HL-60 (cell line): ENCODE measurements around the gene SLC2A13.

ENCODE experiments used
- CTCF ChIP-seq: IDR thresholded peaks from one replicate; pipeline ENCODE4 v1.5.1; 2011; ENCODE audit warnings: low read length, control low read depth, inconsistent platforms; ENCODE audit not compliant: insufficient read depth
- POLR2AphosphoS5 ChIP-seq: IDR thresholded peaks from 2 replicates; pipeline ENCODE4 v1.6.1; 2012; ENCODE audit warnings: low read depth
- SPI1 ChIP-seq: IDR thresholded peaks from 2 replicates; pipeline ENCODE4 v1.6.1; 2012; ENCODE audit warnings: low read depth, mild to moderate bottlenecking, borderline replicate concordance
- TF ChIP-seq, protein P1 (sequence below): IDR thresholded peaks from 2 replicates; pipeline ENCODE4 v1.6.1; 2012; ENCODE audit warnings: low read depth; ENCODE audit not compliant: insufficient replicate concordance

DNA sequence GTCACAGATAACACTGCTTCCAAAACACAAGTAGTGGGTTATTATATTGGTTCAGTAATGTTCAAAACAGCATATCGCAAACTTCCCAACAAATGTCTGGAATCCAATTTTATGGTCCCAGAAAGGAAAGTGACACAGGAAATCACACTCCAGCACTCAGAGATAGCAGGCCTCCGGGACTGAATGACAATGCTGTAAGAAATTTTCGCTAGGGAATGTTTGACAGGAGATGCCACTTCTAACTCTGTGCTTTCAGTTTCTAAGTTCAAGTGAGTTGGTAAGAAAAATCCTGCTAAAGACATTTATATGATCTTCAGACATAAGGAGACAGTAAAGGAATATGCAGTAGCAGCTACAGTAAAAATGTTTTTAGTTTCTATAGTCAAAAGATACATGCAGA, 93.2 kb downstream of the SLC2A13 start:
- TF ChIP-seq CTCF (no peak), SPI1 (no peak), POLR2AphosphoS5 (no peak)
- TF ChIP-seq, protein P1, sequence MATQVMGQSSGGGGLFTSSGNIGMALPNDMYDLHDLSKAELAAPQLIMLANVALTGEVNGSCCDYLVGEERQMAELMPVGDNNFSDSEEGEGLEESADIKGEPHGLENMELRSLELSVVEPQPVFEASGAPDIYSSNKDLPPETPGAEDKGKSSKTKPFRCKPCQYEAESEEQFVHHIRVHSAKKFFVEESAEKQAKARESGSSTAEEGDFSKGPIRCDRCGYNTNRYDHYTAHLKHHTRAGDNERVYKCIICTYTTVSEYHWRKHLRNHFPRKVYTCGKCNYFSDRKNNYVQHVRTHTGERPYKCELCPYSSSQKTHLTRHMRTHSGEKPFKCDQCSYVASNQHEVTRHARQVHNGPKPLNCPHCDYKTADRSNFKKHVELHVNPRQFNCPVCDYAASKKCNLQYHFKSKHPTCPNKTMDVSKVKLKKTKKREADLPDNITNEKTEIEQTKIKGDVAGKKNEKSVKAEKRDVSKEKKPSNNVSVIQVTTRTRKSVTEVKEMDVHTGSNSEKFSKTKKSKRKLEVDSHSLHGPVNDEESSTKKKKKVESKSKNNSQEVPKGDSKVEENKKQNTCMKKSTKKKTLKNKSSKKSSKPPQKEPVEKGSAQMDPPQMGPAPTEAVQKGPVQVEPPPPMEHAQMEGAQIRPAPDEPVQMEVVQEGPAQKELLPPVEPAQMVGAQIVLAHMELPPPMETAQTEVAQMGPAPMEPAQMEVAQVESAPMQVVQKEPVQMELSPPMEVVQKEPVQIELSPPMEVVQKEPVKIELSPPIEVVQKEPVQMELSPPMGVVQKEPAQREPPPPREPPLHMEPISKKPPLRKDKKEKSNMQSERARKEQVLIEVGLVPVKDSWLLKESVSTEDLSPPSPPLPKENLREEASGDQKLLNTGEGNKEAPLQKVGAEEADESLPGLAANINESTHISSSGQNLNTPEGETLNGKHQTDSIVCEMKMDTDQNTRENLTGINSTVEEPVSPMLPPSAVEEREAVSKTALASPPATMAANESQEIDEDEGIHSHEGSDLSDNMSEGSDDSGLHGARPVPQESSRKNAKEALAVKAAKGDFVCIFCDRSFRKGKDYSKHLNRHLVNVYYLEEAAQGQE, result no peak
